ENCODE data around the gene CROCC2.

Gene CROCC2

GRCh38 chr2:240873098-240873788 is 32.9 kb upstream of the CROCC2 start:
- TF ChIP-seq REST (IDR thresholded peaks at IDR 0.05; ENCODE audit: insufficient replicate concordance, low read depth), result no peak
- no peak for TF ChIP-seq SPI1 (IDR thresholded peaks at IDR 0.05; ENCODE audit: borderline replicate concordance, low read depth)
- TF ChIP-seq POLR2AphosphoS5 (IDR thresholded peaks at IDR 0.05; ENCODE audit: low read depth), result no peak
- TF ChIP-seq GABPA (IDR thresholded peaks at IDR 0.05; ENCODE audit: low read depth), result no peak
- no peaks in the 10 kb centered on the region for H3K27me3 ChIP-seq (ENCODE audit: insufficient read depth, poor library complexity, severe bottlenecking)
- no peak overlapping the region for H3K27ac ChIP-seq (replicated peaks)
- no peak overlapping the region for H3K4me3 ChIP-seq (replicated peaks; ENCODE audit: insufficient read depth, low read length)
- DNase-seq (ENCODE audit: low read depth in 1 of 2, low spot score in 1 of 2), result no peak

- Histone ChIP-seq H3K4me3 (replicated peaks; ENCODE audit: insufficient read depth, low read length) (no peak overlapping the region), H3K27me3 (ENCODE audit: insufficient read depth, poor library complexity, severe bottlenecking) (no peaks in the 10 kb centered on the region), H3K27ac (replicated peaks) (no peak overlapping the region)
- no peak for DNase-seq (ENCODE audit: low read depth in 1 of 2, low spot score in 1 of 2)
- TF ChIP-seq POLR2AphosphoS5 (IDR thresholded peaks at IDR 0.05; ENCODE audit: low read depth) (no peak), SPI1 (IDR thresholded peaks at IDR 0.05; ENCODE audit: borderline replicate concordance, low read depth) (no peak), CTCF (IDR thresholded peaks at IDR 0.05; ENCODE audit: insufficient read depth, low read length) (no peak), REST (IDR thresholded peaks at IDR 0.05; ENCODE audit: insufficient replicate concordance, low read depth) (no peak), GABPA (IDR thresholded peaks at IDR 0.05; ENCODE audit: low read depth) (no peak)
Measured at GRCh38 chr2:240873805-240874714, 32.1 kb upstream of the CROCC2 start.

- Histone ChIP-seq H3K27me3 (ENCODE audit: insufficient read depth, poor library complexity, severe bottlenecking) (no peaks in the 10 kb centered on the region), H3K27ac (replicated peaks) (no peak overlapping the region), H3K4me3 (replicated peaks; ENCODE audit: insufficient read depth, low read length) (no peak overlapping the region)
- TF ChIP-seq POLR2AphosphoS5 (IDR thresholded peaks at IDR 0.05; ENCODE audit: low read depth) (no peak), REST (IDR thresholded peaks at IDR 0.05; ENCODE audit: insufficient replicate concordance, low read depth) (no peak), GABPA (IDR thresholded peaks at IDR 0.05; ENCODE audit: low read depth) (no peak), CTCF (IDR thresholded peaks at IDR 0.05; ENCODE audit: insufficient read depth, low read length) (no peak), SPI1 (IDR thresholded peaks at IDR 0.05; ENCODE audit: borderline replicate concordance, low read depth) (no peak)
- DNase-seq (ENCODE audit: low read depth in 1 of 2, low spot score in 1 of 2), result no peak
Measured at GRCh38 chr2:240874715-240875227, 31.4 kb upstream of the CROCC2 start.

All from HL-60 (cell line).